ENCODE data around the gene PPFIBP1.
"Not testable (repeated sequence)": the region's sequence is repeated elsewhere in the genome, so short reads cannot be mapped to it uniquely, and the experiment has no call there.

PPFIBP1 gene

DNA sequence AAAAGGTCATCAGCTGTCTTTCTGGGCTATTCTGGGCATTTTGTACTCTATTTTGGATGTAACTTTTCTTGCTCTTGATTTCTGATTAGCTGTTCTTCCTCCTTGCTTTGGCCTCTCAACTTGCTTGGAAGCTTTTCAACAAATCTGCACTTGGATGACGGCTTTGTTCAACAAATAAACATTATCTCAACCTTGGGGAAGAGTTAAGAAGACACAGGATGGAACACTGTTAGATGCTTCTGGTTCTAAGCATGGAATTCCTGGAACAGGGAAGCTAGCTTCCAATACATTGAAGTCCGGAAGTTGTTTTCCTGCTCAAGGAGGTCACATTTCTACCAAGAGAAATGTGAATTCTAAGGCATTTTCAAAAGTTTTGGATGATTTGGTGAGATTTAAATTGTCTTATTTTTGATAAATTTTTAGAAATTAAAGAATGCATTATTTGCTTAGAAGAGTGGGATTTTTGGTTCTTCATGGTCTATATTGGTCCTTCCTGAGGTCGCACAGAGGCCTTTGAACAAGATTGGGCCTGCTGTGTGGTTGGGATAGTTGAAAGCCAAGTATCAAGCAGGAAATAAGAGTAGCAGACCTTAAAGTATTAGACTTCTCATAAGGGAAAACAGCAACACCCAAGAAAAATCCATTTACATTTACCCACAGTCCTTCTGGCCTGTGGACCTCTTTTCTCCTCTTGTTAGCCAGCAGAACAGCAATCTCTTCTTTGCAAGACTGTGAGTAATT is 59.2 kb downstream of the PPFIBP1 start:
- TF ChIP-seq, protein P1, sequence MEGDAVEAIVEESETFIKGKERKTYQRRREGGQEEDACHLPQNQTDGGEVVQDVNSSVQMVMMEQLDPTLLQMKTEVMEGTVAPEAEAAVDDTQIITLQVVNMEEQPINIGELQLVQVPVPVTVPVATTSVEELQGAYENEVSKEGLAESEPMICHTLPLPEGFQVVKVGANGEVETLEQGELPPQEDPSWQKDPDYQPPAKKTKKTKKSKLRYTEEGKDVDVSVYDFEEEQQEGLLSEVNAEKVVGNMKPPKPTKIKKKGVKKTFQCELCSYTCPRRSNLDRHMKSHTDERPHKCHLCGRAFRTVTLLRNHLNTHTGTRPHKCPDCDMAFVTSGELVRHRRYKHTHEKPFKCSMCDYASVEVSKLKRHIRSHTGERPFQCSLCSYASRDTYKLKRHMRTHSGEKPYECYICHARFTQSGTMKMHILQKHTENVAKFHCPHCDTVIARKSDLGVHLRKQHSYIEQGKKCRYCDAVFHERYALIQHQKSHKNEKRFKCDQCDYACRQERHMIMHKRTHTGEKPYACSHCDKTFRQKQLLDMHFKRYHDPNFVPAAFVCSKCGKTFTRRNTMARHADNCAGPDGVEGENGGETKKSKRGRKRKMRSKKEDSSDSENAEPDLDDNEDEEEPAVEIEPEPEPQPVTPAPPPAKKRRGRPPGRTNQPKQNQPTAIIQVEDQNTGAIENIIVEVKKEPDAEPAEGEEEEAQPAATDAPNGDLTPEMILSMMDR (IDR thresholded peaks at IDR 0.05; ENCODE audit: low read length), result no peak
- no peak for TF ChIP-seq EZH2 (IDR thresholded peaks at IDR 0.05; ENCODE audit: borderline replicate concordance, low read length)
- Histone ChIP-seq H2AFZ (ENCODE audit: low read length) (no peak overlapping the region), H3K4me3 (ENCODE audit: low read depth, low read length, poor library complexity, severe bottlenecking) (no peak overlapping the region), H3K4me1 (ENCODE audit: insufficient read depth, low read length, severe bottlenecking) (no peaks in the 10 kb centered on the region), H3K79me2 (ENCODE audit: insufficient read depth, low read length) (no peaks in the 10 kb centered on the region), H3K27me3 (ENCODE audit: insufficient read depth, low read length) (no peaks in the 10 kb centered on the region), H3K9me3 (ENCODE audit: low read length) (no peaks in the 10 kb centered on the region), H3F3A (ENCODE audit: insufficient read depth, low read length) (no peaks in the 10 kb centered on the region), H3K4me2 (ENCODE audit: low read length) (no peak overlapping the region), H3K9me2 (ENCODE audit: low read depth, low read length) (no peaks in the 10 kb centered on the region), H3K9ac (ENCODE audit: low read length) (no peak overlapping the region), H3K27ac (ENCODE audit: low read depth, low read length, poor library complexity, severe bottlenecking) (no peak overlapping the region), H4K20me1 (ENCODE audit: insufficient read depth, low read length) (no peaks in the 10 kb centered on the region), H3K36me3 (ENCODE audit: insufficient read depth, low read length) (no peaks in the 10 kb centered on the region)

DNA sequence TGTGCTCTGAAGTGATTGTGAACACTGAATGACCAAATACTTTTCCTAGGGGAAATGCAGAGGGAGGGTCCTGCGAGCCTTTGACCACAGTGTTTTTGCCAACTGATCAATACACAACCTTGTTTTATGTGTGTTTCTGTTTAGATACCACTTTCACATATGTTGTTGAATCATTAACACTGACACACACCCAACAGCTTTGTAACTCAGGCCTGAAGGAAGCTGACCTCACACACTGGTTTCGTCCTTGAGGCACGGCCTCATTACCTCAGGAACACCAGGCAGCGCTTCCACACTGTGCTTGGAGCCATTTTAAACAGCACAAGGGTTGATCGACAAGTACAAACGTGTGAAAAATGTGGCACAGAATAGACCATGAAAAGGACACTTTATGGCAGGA is 60.0 kb downstream of the PPFIBP1 start:
- H3K79me2 ChIP-seq (ENCODE audit: insufficient read depth, low read length), result no peaks in the 10 kb centered on the region
- H3K27ac ChIP-seq (ENCODE audit: low read depth, low read length, poor library complexity, severe bottlenecking), result no peak overlapping the region
- no peak overlapping the region for H2AFZ ChIP-seq (ENCODE audit: low read length)
- H3K4me2 ChIP-seq (ENCODE audit: low read length), result no peak overlapping the region
- no peaks in the 10 kb centered on the region for H3K4me1 ChIP-seq (ENCODE audit: insufficient read depth, low read length, severe bottlenecking)
- H4K20me1 ChIP-seq (ENCODE audit: insufficient read depth, low read length), result no peaks in the 10 kb centered on the region
- no peaks in the 10 kb centered on the region for H3K9me2 ChIP-seq (ENCODE audit: low read depth, low read length)
- no peaks in the 10 kb centered on the region for H3K27me3 ChIP-seq (ENCODE audit: insufficient read depth, low read length)
- H3K36me3 ChIP-seq (ENCODE audit: insufficient read depth, low read length), result no peaks in the 10 kb centered on the region
- TF ChIP-seq, protein P1 (IDR thresholded peaks at IDR 0.05; ENCODE audit: low read length), result no peak
- TF ChIP-seq EZH2 (IDR thresholded peaks at IDR 0.05; ENCODE audit: borderline replicate concordance, low read length), result no peak
- no peak overlapping the region for H3K9ac ChIP-seq (ENCODE audit: low read length)
- H3F3A ChIP-seq (ENCODE audit: insufficient read depth, low read length), result no peaks in the 10 kb centered on the region
- H3K4me3 ChIP-seq (ENCODE audit: low read depth, low read length, poor library complexity, severe bottlenecking), result no peak overlapping the region
- no peaks in the 10 kb centered on the region for H3K9me3 ChIP-seq (ENCODE audit: low read length)

DNA sequence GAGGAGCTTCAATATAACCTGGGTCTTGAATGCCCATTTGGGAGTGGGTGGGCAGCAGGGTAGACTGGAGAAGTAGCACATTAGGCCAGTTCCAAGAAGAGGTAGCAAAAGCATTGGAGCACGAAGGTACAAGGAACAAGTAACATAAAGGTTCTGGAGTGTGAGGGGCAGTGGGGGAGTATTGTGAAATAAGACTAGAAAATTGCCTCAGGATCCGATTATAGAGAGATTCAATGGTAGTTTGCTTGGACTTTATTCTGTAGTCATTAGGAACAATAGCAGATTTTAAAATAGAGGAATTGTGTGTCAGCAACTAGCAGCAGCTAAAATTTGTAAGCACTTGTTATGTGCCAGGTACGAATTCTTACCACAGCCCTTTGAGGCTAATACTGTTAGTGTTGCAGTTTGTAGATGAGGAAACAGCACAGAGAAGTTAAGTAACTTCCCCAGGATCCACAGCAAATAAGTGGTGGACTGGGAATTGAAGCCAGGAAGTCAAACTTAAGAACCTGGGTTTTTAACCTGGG is 61.8 kb downstream of the PPFIBP1 start:
- Histone ChIP-seq H2AFZ (ENCODE audit: low read length) (no peak overlapping the region), H3K27me3 (ENCODE audit: insufficient read depth, low read length) (no peaks in the 10 kb centered on the region), H3K4me1 (ENCODE audit: insufficient read depth, low read length, severe bottlenecking) (no peaks in the 10 kb centered on the region), H3K4me2 (ENCODE audit: low read length) (no peak overlapping the region), H3K9ac (ENCODE audit: low read length) (no peak overlapping the region), H3K9me2 (ENCODE audit: low read depth, low read length) (no peaks in the 10 kb centered on the region), H3K4me3 (ENCODE audit: low read depth, low read length, poor library complexity, severe bottlenecking) (no peak overlapping the region), H3K79me2 (ENCODE audit: insufficient read depth, low read length) (no peaks in the 10 kb centered on the region), H3F3A (ENCODE audit: insufficient read depth, low read length) (no peaks in the 10 kb centered on the region), H3K36me3 (ENCODE audit: insufficient read depth, low read length) (no peaks in the 10 kb centered on the region), H3K9me3 (ENCODE audit: low read length) (no peaks in the 10 kb centered on the region), H3K27ac (ENCODE audit: low read depth, low read length, poor library complexity, severe bottlenecking) (no peak overlapping the region), H4K20me1 (ENCODE audit: insufficient read depth, low read length) (no peaks in the 10 kb centered on the region)
- no peak for TF ChIP-seq EZH2 (IDR thresholded peaks at IDR 0.05; ENCODE audit: borderline replicate concordance, low read length)
- TF ChIP-seq, protein P1 (IDR thresholded peaks at IDR 0.05; ENCODE audit: low read length), result no peak

DNA sequence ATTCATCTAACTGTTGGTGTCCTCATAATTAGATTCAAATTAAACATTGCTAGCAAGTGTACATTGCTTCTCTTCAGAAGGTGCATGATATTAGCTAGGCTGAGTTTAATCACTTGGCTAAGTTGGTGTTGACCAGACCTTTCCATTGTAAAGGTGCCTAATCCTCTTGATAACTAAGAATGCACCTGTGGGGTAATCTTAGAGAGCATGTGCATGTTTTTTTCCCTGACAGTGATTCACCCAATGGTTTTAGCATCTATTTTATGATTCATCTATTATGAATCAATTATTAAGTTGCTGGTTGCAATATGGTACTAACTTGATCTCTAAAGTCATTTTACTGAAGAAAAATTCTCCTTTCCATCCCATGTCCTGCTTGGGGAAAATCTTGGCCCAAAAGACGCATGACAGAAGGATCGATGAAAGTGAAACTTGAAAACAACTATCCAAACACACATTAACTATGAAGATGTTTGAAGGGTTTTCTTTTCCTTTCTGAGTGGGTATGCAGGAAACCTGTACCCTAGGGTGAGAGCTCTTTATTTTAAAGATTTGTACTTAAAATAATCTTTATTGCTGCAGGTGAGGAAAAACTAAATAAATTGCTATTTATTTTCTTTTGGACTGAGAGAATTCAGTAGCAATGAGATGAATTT is 64.2 kb downstream of the PPFIBP1 start:
- not testable (repeated sequence) for H2AFZ ChIP-seq (ENCODE audit: low read length); H3K9ac ChIP-seq (ENCODE audit: low read length); H3K79me2 ChIP-seq (ENCODE audit: insufficient read depth, low read length); H4K20me1 ChIP-seq (ENCODE audit: insufficient read depth, low read length); H3K9me3 ChIP-seq (ENCODE audit: low read length); H3K4me2 ChIP-seq (ENCODE audit: low read length); H3K4me1 ChIP-seq (ENCODE audit: insufficient read depth, low read length, severe bottlenecking); H3K27ac ChIP-seq (ENCODE audit: low read depth, low read length, poor library complexity, severe bottlenecking); H3F3A ChIP-seq (ENCODE audit: insufficient read depth, low read length); H3K4me3 ChIP-seq (ENCODE audit: low read depth, low read length, poor library complexity, severe bottlenecking); H3K36me3 ChIP-seq (ENCODE audit: insufficient read depth, low read length); H3K9me2 ChIP-seq (ENCODE audit: low read depth, low read length); H3K27me3 ChIP-seq (ENCODE audit: insufficient read depth, low read length)

Data from OCI-LY1 (cell line).